Fibroblast of skin of right quadriceps (primary cell): ENCODE measurements around the gene MSLN.
A peak's percentile ranks its signal among the peaks of the same experiment; 100 is the strongest.

Source experiments
- DNase-seq: peaks from one replicate; pipeline ENCODE4 v3.0.0-alpha.2; 2013

MSLN gene

DNA sequence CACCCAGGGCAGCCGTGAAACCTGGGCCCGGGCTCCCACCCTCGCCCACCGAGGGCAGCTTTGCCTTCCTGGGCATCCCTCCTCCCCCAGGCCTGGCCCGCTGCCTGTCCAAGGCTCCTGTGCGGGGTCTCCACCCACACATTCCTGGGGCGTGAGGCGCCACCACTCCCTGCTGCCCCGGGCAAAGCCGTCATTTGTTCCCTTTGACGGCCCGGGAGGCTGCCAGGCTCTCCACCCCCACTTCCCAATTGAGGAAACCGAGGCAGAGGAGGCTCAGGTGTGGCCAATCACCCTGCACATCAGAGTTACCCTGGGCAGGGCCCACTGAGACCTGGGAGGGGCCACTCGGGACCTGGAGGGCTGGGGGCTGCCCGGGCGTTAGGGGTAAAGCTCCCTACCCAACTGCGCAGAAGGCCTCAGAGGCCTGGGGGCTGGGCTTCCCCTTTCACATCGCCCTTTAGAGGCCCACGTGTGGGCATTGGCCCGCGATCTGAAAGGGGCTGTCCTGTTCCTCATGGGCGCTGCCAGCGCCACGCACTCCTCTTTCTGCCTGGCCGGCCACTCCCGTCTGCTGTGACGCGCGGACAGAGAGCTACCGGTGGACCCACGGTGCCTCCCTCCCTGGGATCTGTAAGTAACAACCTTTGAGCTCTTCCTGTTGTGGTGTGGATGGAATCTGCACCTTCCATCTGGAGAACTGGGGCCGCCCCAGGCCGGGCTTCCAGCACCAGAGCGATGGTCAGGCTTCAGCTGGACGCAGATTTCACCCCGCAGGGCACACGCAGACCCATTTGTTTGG lies at the start of gene MSLN:
Gene MSLN, plus strand, starts transcription at position 190 of the 799 bp plus-strand sequence. CDS start 1,947 bp downstream, outside the sequence.
- no peak for DNase-seq

DNA sequence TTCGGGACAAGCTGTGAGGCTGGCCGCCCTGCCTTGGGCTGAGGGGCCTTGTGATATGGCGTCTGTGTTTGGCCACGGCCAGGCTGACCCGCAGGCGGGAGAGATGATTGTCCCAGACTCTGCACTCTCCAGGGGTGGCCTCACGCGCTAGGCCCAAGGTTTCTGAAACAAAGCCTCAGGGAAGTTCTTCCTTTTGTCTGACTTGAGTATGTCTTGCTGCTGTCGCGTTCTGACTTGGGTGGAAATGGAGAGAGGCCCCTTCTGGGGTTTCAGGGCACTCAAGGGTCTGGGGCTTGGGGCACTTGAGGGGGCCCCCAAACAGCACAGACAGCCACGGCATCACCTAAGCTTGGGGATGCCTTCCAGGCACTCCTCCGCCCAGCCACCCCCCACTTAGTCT lies 49.5 kb upstream of the MSLN start:
- DNase-seq = no peak

DNA sequence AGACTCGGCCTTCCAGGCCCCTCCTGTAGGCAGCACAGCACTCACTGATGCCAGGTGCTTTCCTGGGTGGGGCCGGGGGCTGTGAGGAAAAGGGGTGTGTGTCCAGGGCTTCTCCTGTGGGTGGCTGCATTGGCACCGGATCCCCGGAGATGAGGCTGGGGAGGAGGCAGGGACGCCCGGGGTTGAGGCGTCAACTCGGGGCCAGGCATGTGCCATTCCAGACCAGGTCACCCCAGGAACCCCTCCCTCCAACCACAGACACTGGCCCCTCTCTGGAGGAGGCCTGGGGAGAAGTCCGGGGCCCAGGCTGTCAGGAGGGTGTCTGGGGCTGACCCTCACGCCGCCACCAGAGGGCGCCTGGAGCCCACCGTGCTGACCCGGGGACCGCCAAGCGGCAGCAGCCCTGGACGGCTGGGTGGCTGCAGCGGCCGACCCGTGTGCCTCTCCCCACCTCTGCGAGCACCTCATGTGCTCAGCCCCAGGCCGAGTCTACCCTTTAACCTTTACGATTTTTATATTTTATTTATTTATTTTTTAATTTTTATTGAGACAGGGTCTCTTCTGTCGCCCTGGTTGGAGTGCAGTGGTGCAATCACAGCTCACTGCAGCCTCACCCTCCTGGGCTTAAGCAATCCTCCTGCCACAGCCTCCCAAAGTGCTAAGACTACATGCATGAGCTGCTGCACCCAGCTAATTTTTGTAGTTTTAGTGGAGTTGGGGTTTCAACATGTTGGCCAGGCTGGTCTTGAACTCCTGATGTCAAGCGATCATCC lies 48.8 kb upstream of the MSLN start:
- DNase-seq = peak; percentile 57

DNA sequence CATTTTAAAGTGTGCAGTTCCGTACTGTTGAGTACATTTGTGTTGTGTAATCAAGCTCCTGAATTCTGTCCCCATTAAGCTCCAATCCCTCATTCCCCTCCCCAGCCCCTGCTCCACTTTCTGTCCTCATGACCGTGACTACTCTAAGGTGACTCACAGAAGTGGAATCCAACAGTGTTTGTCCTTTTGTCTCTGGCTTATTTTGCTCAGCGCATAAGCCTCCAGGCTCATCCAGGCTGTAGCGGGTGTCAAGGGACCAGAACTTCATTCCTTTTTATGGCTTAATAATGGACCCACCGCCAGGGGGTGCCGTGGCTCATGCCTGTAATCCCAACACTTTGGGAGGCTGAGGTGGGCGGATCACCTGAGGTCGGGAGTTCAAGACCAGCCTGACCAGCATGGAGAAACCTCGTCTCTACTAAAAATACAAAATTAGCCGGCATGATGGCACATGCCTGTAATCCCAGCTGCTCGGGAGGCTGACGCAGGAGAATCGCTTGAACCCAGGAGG lies 47.7 kb upstream of the MSLN start:
- DNase-seq = peak; percentile 95

DNA sequence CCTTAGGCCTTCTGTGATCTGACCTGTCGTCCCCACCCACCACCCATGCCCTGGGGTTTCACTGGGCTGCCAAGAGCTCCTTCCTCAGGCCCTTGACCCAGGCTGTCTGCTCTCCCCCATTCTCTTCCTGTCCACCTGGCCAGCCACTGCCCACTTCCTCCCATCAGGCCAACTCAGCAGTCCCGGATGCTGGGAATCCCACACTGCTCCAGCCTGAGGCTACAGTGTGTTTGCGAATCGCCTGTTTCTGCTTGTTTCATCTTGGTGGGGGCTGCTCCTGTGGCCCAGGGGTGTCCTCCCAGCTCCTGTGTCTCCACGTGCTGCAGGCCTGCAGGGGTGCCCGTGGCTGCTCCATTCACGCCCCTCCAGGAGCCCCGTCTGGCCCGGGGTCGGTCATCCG lies 46.5 kb upstream of the MSLN start:
- DNase-seq = no peak

DNA sequence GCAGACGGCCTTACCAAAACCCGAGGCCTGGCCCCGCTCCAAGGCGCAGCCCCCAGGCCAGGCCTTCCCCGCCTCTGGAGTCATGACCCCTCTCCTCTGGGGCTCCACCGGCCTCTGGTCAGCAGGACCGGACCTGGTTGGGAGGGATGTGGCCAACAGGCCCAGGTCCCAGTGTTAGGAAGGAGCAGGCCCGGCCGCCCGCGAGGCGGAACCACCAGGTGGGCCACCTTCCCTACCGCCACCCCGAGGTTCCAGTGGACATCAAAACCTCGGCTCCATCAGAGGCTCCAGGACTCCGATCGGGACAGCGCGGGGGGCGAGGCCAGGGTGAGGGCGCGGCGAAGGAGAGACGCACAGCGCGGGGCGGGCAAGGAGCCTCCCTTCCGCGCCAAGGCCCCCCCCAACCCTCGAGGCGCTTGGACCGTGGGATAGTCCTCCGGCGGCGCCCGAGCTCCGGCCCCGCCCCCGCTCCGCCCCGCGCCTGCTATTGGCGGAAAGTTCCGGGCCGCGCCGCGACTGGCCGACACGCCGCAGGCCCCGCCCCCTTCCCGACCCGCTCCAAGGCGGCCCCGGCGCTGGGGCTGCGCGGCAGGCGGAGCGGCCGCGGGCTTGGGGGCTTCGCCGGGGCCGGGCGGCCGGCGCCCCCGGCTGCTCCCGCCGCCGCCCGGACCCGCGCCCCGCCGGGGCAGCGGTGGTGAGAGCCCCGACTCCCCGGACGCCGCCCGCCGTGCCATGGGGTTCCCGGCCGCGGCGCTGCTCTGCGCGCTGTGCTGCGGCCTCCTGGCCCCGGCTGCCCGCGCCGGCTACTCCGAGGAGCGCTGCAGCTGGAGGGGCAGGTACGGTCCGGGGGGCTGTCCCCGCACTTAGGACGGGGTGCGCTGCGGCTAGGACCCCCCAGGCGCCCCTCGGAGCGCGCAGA lies 45.7 kb upstream of the MSLN start, which contains the start of gene METRN:
Gene METRN, plus strand, starts transcription at position 561 of the 919 bp plus-strand sequence. Its CDS starts 172 bp downstream, at position 733.
- DNase-seq = peak; percentile 84

DNA sequence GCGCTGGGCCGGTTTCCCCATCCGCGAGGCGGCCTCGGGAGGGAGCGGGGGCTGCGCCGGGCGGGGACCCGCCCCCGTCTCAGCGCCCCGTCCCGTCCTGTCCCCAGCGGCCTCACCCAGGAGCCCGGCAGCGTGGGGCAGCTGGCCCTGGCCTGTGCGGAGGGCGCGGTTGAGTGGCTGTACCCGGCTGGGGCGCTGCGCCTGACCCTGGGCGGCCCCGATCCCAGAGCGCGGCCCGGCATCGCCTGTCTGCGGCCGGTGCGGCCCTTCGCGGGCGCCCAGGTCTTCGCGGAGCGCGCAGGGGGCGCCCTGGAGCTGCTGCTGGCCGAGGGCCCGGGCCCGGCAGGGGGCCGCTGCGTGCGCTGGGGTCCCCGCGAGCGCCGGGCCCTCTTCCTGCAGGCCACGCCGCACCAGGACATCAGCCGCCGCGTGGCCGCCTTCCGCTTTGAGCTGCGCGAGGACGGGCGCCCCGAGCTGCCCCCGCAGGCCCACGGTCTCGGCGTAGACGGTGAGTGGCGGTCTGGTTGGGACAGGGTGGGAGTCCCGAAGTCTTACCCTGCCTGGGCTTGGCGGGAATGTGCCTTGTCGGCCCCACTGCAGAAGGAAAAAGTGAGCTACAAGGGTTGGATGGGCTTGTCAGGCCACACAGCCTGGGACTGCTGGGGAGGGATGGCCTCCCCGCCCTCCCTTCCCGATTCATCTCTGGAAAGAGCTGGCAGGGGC lies 44.9 kb upstream of the MSLN start:
- DNase-seq = peak; percentile 29

DNA sequence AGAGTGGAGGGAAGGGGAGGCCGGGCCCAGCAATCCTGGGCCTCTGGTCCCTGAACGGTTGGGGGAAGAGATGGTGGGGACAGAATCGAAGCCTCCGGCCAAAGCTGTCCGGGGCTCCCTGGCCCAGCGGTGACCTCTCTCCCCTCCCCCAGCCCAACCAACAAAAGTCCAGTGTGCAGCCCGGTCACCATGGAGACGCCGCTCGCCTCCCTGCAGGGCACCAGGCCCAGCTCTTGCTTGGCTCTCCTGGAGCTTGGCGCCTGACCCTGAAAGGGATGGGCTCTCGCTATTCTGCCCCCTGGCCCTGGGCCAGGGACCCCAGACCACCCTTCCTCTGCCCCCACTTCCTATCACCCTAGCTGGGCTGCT lies 44.4 kb upstream of the MSLN start:
- no peak for DNase-seq

DNA sequence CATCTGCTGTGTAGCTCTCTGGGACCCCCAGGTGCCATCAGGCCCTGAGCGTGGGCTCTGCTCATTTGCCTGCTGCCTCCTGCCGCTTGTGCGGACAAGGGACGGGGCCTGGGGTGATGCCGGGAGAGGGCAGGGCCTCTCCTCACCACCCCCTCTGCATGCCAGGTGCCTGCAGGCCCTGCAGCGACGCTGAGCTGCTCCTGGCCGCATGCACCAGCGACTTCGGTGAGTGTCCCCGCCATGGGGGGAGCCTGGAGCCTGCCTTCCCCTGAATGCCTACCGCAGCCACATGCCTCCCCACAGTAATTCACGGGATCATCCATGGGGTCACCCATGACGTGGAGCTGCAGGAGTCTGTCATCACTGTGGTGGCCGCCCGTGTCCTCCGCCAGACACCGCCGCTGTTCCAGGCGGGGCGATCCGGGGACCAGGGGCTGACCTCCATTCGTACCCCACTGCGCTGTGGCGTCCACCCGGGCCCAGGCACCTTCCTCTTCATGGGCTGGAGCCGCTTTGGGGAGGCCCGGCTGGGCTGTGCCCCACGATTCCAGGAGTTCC lies 43.7 kb upstream of the MSLN start:
- no peak for DNase-seq

DNA sequence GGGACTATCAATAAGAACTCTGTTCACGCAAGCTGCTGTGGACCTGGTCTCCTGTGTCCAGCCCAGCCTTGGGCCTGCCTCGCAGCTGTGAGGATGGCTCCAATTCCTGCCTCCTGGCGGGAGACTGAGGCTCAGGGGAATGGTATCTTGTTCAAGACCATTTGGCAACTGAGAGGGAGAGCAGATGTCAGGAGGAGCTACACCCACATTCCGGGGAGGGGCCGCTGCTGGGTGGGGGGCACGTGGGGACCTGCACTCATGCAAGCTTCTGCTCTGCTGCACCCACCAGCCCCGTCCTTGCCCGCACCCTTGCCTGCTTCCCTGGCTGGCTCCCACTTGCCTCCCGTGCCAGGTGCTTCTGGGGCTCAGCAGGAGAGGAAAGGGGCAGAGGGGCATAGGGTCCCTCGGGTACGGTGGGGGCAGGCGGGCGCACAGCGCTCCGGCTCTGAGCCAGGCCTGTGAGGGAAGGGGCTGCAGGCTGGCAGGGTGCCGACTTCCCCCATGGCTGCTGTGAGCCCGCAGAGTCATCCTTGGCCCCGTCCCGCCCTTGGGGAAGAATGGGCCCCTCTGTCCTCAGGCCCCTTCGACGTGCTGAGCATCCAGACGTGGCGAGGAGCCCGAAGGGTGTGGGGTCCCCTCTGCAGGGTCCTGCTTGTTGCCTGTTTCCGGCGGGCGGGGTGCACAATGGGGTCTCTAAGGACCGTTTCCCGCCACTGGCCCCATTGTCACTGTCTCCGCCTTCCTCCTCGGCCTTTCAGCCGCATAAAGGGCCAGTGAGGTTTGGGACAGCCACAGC lies 42.9 kb upstream of the MSLN start:
- DNase-seq = no peak

DNA sequence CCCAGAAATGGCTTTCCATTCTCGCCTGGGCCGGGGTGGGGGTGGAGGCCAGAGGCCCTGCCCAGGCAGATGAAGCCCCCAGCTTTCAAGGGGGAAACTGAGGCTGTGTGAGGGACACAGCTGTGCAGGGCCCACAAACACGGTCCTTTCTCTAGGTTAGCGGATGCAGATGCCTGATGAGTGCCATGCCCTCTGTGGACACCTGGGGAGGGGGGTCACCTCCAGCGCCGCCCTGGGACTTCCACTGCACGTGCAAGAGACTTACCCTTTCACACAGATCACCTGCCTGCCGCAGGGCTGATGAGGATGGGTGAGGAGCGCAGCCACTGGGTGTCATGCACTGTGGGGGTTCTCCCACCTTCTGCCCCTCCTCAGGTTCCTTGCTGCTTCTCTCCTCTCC lies 42.1 kb upstream of the MSLN start:
- DNase-seq = no peak

DNA sequence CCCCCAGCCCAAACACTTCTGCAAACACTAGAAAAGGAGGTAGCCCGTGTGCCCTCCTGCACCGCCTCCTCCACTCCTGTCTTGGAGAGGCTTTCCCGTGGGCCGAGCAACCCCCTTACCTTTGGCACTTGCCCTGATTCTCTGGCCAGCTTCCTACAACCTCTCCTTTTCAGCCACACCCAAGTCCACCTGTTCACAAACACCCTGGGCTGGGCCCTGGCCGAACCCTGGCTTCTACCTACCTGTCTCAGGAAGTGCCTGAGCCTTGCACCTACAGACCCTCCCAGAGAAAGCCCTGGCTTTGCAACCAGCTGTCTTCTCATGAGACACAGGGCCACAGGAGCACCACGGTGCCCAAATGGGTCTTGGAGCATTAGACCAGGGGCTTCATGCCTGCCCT lies 41.6 kb upstream of the MSLN start:
- no peak for DNase-seq

DNA sequence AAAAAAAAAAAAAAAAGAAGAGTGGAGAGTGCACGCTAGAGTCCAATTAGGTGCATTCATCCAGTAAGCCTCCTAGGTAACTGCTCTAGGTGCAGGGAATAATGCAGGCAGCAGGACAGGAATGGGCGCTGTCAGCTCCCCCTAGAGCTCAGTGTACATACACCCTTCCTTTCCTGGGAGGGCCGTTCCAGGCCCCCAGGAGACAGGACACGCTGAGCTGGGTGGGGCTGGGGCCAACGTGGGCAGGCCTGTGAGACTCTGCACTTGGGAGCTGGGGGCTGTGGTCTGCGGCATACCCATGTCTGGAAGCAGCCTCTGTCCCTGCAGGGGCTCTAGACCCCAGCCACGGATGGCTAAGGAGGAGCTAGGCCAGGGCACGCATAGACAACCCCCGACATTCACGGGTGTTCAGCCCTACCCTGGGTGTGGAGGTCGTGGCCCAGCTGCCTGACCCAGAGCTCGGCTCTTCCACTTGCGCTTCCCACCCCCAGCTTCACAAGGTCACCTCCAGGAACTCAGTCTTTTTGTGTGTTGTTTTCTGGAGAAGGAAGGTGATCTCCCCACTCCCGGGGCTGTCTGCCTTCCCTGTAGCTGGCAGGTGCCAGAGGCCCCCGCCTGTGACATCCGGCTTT lies 40.6 kb upstream of the MSLN start:
- no peak for DNase-seq

DNA sequence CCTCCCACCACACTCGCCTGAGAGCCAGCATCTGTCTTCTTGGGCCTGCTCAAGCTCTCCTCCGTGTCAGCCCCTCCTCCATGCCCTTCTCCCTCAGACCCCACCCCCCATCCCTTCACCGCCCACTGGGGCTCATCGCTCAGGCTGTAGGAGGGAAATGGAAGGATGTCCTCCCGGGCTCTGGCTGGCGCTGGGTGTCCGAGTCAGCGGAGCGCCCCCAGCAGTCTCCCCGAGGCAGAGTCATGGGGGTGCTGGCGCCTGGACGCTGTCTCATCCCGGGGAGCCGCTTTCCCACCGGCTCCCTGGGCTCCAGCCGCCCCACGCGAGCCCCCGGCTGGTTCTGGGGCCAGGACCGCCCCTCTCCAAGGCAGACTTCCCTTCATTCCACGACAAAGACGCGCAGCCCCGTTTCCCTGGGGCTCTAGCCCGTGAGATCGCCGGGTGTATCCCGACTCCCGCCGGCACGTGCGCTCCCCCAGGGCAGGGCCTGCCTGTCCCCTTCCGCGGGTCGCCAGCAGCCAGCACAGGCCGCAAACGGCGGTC lies 40.0 kb upstream of the MSLN start:
- DNase-seq = peak; percentile 73

DNA sequence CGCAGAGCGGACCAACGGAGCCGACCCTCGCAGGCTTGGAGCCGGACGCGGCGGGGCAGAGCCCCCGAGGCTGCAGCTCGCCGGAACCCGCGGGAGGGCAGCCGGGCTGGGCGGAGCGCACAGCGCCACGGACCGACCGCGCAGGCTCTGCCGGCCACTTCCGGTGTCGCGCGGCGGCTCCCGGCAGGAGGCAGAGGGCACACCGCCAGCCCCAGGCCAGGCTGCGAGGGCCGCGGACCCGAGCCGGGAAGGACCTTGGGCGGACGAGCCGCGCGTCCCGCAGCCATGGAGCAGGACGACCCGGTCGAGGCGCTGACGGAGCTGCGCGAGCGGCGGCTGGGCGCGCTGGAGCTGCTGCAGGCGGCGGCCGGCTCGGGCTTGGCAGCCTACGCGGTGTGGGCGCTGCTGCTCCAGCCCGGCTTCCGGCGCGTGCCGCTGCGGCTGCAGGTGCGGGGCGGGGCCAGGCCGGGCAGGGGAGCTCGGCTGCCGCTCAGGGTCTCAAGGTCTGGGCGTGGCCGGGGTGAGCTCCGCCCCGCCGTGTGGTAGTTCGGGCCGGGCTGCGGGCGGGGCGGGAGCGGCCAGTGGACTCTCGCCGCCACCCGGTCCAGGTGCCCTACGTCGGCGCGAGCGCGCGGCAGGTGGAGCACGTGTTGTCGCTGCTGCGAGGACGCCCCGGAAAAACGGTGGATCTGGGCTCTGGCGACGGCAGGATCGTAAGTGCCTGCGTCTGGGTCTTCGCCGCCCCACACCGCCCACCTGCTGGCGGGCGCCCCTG lies 39.4 kb upstream of the MSLN start, which contains the start of gene ANTKMT:
Gene ANTKMT, plus strand, starts transcription at position 157 of the 775 bp plus-strand sequence. Its CDS starts 129 bp downstream, at position 286.
- DNase-seq = peak; percentile 63

DNA sequence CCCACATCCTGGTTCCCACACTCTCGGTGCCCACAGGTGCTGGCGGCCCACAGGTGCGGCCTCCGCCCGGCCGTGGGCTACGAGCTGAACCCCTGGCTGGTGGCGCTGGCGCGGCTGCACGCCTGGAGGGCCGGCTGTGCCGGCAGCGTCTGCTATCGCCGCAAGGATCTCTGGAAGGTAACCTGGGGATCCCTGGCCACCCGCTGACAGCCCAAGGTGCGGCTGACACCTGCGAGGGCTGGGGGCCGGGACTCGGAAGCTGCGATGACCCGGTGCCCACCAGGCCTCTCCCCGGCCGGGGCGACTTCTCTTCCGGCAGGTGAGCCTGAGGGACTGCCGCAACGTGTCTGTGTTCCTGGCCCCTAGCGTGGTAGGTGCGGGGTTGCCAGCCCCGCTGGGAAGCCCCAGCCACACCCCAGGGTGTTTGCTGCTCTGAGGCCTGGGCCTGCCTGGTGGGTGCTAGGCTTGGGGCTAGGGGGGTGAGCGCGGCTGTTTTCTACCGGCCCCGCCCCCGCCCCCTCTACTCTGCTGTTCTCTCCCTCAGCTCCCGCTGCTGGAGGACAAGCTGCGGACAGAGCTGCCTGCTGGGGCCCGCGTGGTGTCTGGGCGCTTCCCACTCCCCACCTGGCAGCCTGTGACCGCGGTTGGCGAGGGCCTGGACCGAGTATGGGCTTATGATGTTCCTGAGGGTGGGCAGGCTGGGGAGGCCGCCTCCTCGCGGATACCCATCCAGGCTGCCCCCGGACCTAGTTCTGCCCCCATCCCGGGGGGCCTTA lies 38.6 kb upstream of the MSLN start:
- no peak for DNase-seq

DNA sequence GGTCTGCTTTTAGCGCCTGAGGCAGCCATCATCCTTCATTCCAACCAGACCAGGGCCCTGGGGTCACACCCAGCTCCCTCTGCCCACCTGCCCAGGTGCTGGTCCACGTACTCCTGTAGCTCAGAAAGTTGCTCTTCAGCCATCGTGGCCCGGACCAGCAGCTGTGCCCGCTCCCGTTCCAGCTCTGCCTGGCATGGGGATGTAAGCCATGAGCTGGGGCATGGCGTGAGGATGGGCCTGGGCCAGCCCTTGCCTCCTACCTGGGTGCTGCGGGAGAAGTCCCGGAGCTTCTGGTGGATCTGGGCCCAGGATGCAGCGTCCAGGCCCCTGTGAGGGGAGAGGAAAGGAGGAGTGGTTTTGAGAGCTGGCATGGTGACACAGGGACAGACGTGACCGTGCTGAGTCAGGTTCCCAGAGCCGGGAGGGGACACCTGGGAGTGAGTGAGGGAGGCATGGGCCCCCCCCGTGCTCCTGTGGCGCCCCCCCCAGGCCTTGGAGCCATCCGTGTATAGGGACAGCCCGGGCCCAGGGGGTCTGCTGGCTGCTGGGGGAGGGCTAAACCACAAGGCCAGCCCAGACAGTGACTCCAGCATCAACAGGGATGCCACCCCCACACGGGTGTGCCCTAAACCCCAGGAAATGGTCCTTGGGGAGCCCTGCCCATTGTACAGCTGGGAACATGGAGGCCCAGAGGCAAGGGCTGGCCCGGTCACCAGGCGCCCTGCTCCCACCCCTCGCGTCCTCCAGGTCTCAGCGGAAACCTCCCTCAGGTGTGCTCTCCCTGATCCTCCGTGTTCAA lies 37.5 kb upstream of the MSLN start:
- DNase-seq = no peak
